ENCODE results near the gene BTLA. TPM values are rescaled to one million over a fixed set of nuclear protein-coding genes. Genes with fewer than 3 reads are reported as not detected.
A peak's percentile ranks its signal among the peaks of the same experiment; 100 is the strongest.

BTLA gene
- total and polyA plus RNA-seq, 10 of the 15 experiments (the other 5 are each of a cell fraction or from before 2014, with no cell fraction given): 55.4 to 134 (median 84.2) TPM

- in situ Hi-C loops (cut with MboI) (no loop called here), intact Hi-C loops (cut with micrococcal nuclease; ENCODE audit: unreplicated experiment) (loop anchor here (1.0 kb wide), 1 partner anchor 50 kb away; no protein-coding TSS in a partner anchor)
- peak overlapping the region; percentile 16; the same call in 1 of the 2 replicates for H3K4me3 ChIP-seq
- H3K9ac ChIP-seq (ENCODE audit: control insufficient read depth, insufficient read depth, low read length): peak overlapping the region; percentile 46; the same call in 1 of the 2 replicates
- no peaks in the 10 kb centered on the region for H3K27me3 ChIP-seq (replicated peaks in 1 of 2; ENCODE audit: control insufficient read depth in 2 of 2, insufficient read depth in 2 of 2, low read length in 1 of 2)
- BruUV-seq (replicated peaks): no TSS peak
- FAIRE-seq: peak; percentile 38
- DNase-seq (ENCODE audit: low read depth, low spot score): peak; percentile 67
- H3K9me3 ChIP-seq (replicated peaks; ENCODE audit: control insufficient read depth, insufficient read depth, low read length): peaks cover 21% of the 10 kb centered on the region
- ChIA-PET CTCF (interaction anchor here (0.6 to 3.4 kb wide), 11 partner anchors 9 to 353 kb away, joined by 3 to 24 read pairs (median 4); partner anchors contain the start of gene CD200), SMC1A (ENCODE audit: uncharacterized antibody, unreplicated experiment) (interaction anchor here (0.8 to 7.2 kb wide), 33 partner anchors 8 to 353 kb away, joined by 3 to 93 read pairs (median 6); partner anchors contain the start of genes BTLA, CD200, GCSAM and SLC9C1), RAD21 (ENCODE audit: unreplicated experiment) (interaction anchor here (0.6 to 15.4 kb wide), 27 partner anchors 8 to 353 kb away, joined by 3 to 262 read pairs (median 4); partner anchors contain the start of genes BTLA, CD200, GCSAM and SLC9C1), POLR2A (interaction anchor here (0.5 to 2.9 kb wide), 14 partner anchors 8 to 1749 kb away, joined by 3 to 13 read pairs (median 4); partner anchors contain the start of genes BTLA and GCSAM)
- H4K20me1 ChIP-seq (ENCODE audit: control insufficient read depth, insufficient read depth): no peaks in the 10 kb centered on the region
- WGBS (ENCODE audit: insufficient coverage, insufficient replicate concordance, low lambda C conversion rate, missing lambda C conversion rate): 2% methylated on average over 2 of the region's 2 CpGs
- H2AFZ ChIP-seq (ENCODE audit: control insufficient read depth, low read depth, low read length): no peak overlapping the region; the same call in 1 of the 2 replicates
- peak overlapping the region; percentile 77 for H3K27ac ChIP-seq (ENCODE audit: control insufficient read depth, insufficient read depth)
- peaks cover 22% of the 10 kb centered on the region for H3K79me2 ChIP-seq (ENCODE audit: control insufficient read depth, insufficient read depth, low read length)
- peak; percentile 45 for ATAC-seq
- H3K4me1 ChIP-seq (ENCODE audit: control insufficient read depth, insufficient read depth, low read length): peaks cover 61% of the 10 kb centered on the region
- H3K36me3 ChIP-seq (ENCODE audit: control insufficient read depth in 2 of 2, insufficient read depth in 2 of 2, low read length in 1 of 2): peaks cover 0 to 39% of the 10 kb centered on the region in 2 experiments
- peak overlapping the region; percentile 60 for H3K4me2 ChIP-seq (ENCODE audit: control insufficient read depth, insufficient read depth)
- TF ChIP-seq RELB (IDR thresholded peaks at IDR 0.05; ENCODE audit: low read depth): peak; percentile 58; the same call in 1 of the 2 replicates
- TF ChIP-seq, protein P1, sequence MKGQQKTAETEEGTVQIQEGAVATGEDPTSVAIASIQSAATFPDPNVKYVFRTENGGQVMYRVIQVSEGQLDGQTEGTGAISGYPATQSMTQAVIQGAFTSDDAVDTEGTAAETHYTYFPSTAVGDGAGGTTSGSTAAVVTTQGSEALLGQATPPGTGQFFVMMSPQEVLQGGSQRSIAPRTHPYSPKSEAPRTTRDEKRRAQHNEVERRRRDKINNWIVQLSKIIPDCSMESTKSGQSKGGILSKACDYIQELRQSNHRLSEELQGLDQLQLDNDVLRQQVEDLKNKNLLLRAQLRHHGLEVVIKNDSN (IDR thresholded peaks at IDR 0.05; ENCODE audit: borderline replicate concordance, extremely low read length, insufficient read depth, low read depth, low read length): no peak
- 0 out of 2 replicates have a peak, but pooled peaks have one; percentile 50 for TF ChIP-seq NBN (IDR thresholded peaks at IDR 0.05)
- TF ChIP-seq MXI1 (IDR thresholded peaks at IDR 0.05; ENCODE audit: low read depth, low read length): peak; percentile 52; the same call in 1 of the 2 replicates
- no peak; the same call in 1 of the 2 replicates for TF ChIP-seq ZNF217 (IDR thresholded peaks at IDR 0.05)
- TF ChIP-seq, protein P2, sequence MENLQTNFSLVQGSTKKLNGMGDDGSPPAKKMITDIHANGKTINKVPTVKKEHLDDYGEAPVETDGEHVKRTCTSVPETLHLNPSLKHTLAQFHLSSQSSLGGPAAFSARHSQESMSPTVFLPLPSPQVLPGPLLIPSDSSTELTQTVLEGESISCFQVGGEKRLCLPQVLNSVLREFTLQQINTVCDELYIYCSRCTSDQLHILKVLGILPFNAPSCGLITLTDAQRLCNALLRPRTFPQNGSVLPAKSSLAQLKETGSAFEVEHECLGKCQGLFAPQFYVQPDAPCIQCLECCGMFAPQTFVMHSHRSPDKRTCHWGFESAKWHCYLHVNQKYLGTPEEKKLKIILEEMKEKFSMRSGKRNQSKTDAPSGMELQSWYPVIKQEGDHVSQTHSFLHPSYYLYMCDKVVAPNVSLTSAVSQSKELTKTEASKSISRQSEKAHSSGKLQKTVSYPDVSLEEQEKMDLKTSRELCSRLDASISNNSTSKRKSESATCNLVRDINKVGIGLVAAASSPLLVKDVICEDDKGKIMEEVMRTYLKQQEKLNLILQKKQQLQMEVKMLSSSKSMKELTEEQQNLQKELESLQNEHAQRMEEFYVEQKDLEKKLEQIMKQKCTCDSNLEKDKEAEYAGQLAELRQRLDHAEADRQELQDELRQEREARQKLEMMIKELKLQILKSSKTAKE (IDR thresholded peaks at IDR 0.05; ENCODE audit: low read depth, poor library complexity, severe bottlenecking): peak; percentile 70
- no peak for TF ChIP-seq KLF5 (IDR thresholded peaks at IDR 0.05; ENCODE audit: partially characterized antibody)
- TF ChIP-seq BMI1 (IDR thresholded peaks at IDR 0.05; ENCODE audit: borderline replicate concordance): no peak
- TF ChIP-seq, protein P3, sequence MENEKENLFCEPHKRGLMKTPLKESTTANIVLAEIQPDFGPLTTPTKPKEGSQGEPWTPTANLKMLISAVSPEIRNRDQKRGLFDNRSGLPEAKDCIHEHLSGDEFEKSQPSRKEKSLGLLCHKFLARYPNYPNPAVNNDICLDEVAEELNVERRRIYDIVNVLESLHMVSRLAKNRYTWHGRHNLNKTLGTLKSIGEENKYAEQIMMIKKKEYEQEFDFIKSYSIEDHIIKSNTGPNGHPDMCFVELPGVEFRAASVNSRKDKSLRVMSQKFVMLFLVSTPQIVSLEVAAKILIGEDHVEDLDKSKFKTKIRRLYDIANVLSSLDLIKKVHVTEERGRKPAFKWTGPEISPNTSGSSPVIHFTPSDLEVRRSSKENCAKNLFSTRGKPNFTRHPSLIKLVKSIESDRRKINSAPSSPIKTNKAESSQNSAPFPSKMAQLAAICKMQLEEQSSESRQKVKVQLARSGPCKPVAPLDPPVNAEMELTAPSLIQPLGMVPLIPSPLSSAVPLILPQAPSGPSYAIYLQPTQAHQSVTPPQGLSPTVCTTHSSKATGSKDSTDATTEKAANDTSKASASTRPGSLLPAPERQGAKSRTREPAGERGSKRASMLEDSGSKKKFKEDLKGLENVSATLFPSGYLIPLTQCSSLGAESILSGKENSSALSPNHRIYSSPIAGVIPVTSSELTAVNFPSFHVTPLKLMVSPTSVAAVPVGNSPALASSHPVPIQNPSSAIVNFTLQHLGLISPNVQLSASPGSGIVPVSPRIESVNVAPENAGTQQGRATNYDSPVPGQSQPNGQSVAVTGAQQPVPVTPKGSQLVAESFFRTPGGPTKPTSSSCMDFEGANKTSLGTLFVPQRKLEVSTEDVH (IDR thresholded peaks at IDR 0.05; ENCODE audit: low read depth, partially characterized antibody): no peak
- TF ChIP-seq TCF3 (IDR thresholded peaks at IDR 0.05; ENCODE audit: borderline replicate concordance, insufficient read depth, low read depth, low read length): no peak
- peak; percentile 82 for TF ChIP-seq MTA2 (IDR thresholded peaks at IDR 0.05; ENCODE audit: low read depth)
- TF ChIP-seq RAD51 (IDR thresholded peaks at IDR 0.05): peak; percentile 39; the same call in 1 of the 2 replicates
- peak; percentile 77; the same call in 1 of the 2 replicates for TF ChIP-seq FOXM1 (IDR thresholded peaks at IDR 0.05; ENCODE audit: low read depth, low read length)
- 0 out of 2 replicates have a peak, but pooled peaks have one; percentile 22 for TF ChIP-seq PML (IDR thresholded peaks at IDR 0.05; ENCODE audit: low read length)
- peak; percentile 74 for TF ChIP-seq CBFB (IDR thresholded peaks at IDR 0.05; ENCODE audit: low read depth)
- TF ChIP-seq RFX5 (IDR thresholded peaks at IDR 0.05; ENCODE audit: low read depth, low read length): no peak
These were observed 35.0 kb downstream of the BTLA start for GRCh38 chr3:112464264-112464663.
